Liver (tissue), 9 donors: ENCODE measurements around the gene SNCA. TPM values are rescaled to one million over a fixed set of nuclear protein-coding genes. Genes with fewer than 3 reads are reported as not detected.

Source experiments
- DNase-seq: peaks from one replicate; pipeline ENCODE4 v3.0.0-alpha.2; 2017; ENCODE audit warnings: low spot score
- H3K27ac ChIP-seq, 2 donors: one replicate each; pipeline ENCODE4 v1.7.0; 2013; ENCODE audit warnings: inconsistent platforms in 2 of 2, low read length in 2 of 2, control low read depth in 1 of 2, low read depth in 1 of 2, mild to moderate bottlenecking in 1 of 2
- H3K27me3 ChIP-seq, 4 donors: one replicate each; pipeline versions ENCODE4 v1.6.1 to v1.7.0; 2013; ENCODE audit warnings: low read length in 3 of 4, inconsistent platforms in 1 of 4, mild to moderate bottlenecking in 1 of 4, moderate library complexity in 1 of 4; ENCODE audit not compliant: control insufficient read depth in 4 of 4, insufficient read depth in 4 of 4
- H3K36me3 ChIP-seq, 4 donors: one replicate each; pipeline versions ENCODE4 v1.6.1 to v1.7.0; 2013; ENCODE audit warnings: low read length in 3 of 4, mild to moderate bottlenecking in 3 of 4, low read depth in 1 of 4, moderate library complexity in 1 of 4; ENCODE audit not compliant: control insufficient read depth in 4 of 4, insufficient read depth in 3 of 4
- H3K4me1 ChIP-seq, 4 donors: one replicate each; pipeline versions ENCODE4 v1.6.1 to v1.7.0; 2013; ENCODE audit warnings: low read length in 3 of 4, mild to moderate bottlenecking in 3 of 4, moderate library complexity in 1 of 4; ENCODE audit not compliant: control insufficient read depth in 4 of 4, insufficient read depth in 4 of 4
- H3K4me3 ChIP-seq, 3 donors: one replicate each; pipeline versions ENCODE4 v1.6.1 to v1.7.0; 2013; ENCODE audit warnings: low read length in 3 of 3, control low read depth in 1 of 3, low read depth in 1 of 3, mild to moderate bottlenecking in 1 of 3
- H3K9ac ChIP-seq, 2 donors: one replicate each; pipeline ENCODE4 v1.7.0; 2013; ENCODE audit warnings: low read length in 2 of 2, mild to moderate bottlenecking in 2 of 2, moderate library complexity in 2 of 2, control low read depth in 1 of 2, low read depth in 1 of 2
- H3K9me3 ChIP-seq, 4 donors: one replicate each; pipeline versions ENCODE4 v1.6.1 to v1.7.0; 2013; ENCODE audit warnings: low read length in 3 of 4; ENCODE audit not compliant: control insufficient read depth in 4 of 4
- EGR1 ChIP-seq, 2 donors: IDR thresholded peaks; 2 replicates each; pipeline ENCODE4 v1.6.1; 2016 to 2018; ENCODE audit warnings: antibody characterized with exemption in 2 of 2, low read depth in 2 of 2
- GABPA ChIP-seq, 2 donors: IDR thresholded peaks in 1 of 2; conservative IDR thresholded peaks in 1 of 2; 2 replicates each; pipeline ENCODE4 v1.6.1; 2016; ENCODE audit warnings: antibody characterized with exemption in 2 of 2, mild to moderate bottlenecking in 1 of 2, moderate library complexity in 1 of 2
- HNF4A ChIP-seq, 2 donors: conservative IDR thresholded peaks; 2 replicates each; pipeline ENCODE4 v1.6.1; 2016; ENCODE audit warnings: antibody characterized with exemption in 2 of 2, mild to moderate bottlenecking in 2 of 2
- HNF4G ChIP-seq: IDR thresholded peaks from 2 replicates; pipeline ENCODE4 v1.6.1; 2016; ENCODE audit warnings: antibody characterized with exemption
- NR2F2 ChIP-seq: IDR thresholded peaks from 2 replicates; pipeline ENCODE4 v1.6.1; 2016; ENCODE audit warnings: antibody characterized with exemption
- RAD21 ChIP-seq, 2 donors: IDR thresholded peaks; 2 replicates each; pipeline ENCODE4 v1.6.1; 2016; ENCODE audit warnings: antibody characterized with exemption in 2 of 2, mild to moderate bottlenecking in 2 of 2
- REST ChIP-seq: IDR thresholded peaks from 2 replicates; pipeline ENCODE4 v1.6.1; 2016; ENCODE audit warnings: antibody characterized with exemption, mild to moderate bottlenecking
- RXRA ChIP-seq, 2 donors: IDR thresholded peaks; 2 replicates each; pipeline ENCODE4 v1.6.1; 2017 to 2018; ENCODE audit warnings: antibody characterized with exemption in 2 of 2, mild to moderate bottlenecking in 1 of 2
- TAF1 ChIP-seq: conservative IDR thresholded peaks from 2 replicates; pipeline ENCODE4 v1.6.1; 2016; ENCODE audit warnings: antibody characterized with exemption, mild to moderate bottlenecking
- YY1 ChIP-seq: IDR thresholded peaks from 2 replicates; pipeline ENCODE4 v1.6.1; 2016; ENCODE audit warnings: antibody characterized with exemption, mild to moderate bottlenecking
- ZBTB33 ChIP-seq: IDR thresholded peaks from 2 replicates; pipeline ENCODE4 v1.6.1; 2016; ENCODE audit warnings: antibody characterized with exemption
- WGBS: extraction: QIAGEN DNeasy Blood & Tissue Kit; methylation state at CpG from one replicate; pipeline ENCODE4 v1.1.7; 2013; 5-methylcytosine and 5-hydroxymethylcytosine counted together
- polyA plus RNA-seq, 2 donors: library from polyadenylated mRNA; stranded (reverse) in 1 of 2; unstranded in 1 of 2; fragments of 200-250 nt in 1 of 2; fragments of >200 nt in 1 of 2; fragmentation: Nextera tagmentation in 1 of 2; extraction: Ambion mirVana in 1 of 2; gene quantifications; one replicate each; pipeline versions ENCODE4 v1.2.1 to v1.2.3, GENCODE V29; 2013 to 2015
- total RNA-seq, 2 donors: library from RNA; depleted of rRNA; stranded (reverse); fragments of >200 nt; gene quantifications; one replicate each; pipeline ENCODE4 v1.2.3, GENCODE V29; 2014
- TF ChIP-seq, protein P1 (sequence below): IDR thresholded peaks from 2 replicates; pipeline ENCODE4 v1.6.1; 2016; ENCODE audit warnings: antibody characterized with exemption
- donor health status: healthy.
- donor health status: healthy.
- donor health status: healthy.
- donor health status: healthy.
- donor health status: healthy.

SNCA gene
- total and polyA plus RNA-seq, 4 donors: 0.44 to 292 (median 0.70) TPM

GRCh38 chr4:89821612-89822011 is 15.3 kb downstream of the SNCA start:
- H3K9ac ChIP-seq: no peak overlapping the region

GRCh38 chr4:89820010-89820409 is 17.0 kb downstream of the SNCA start:
- Histone ChIP-seq H3K27me3 (peaks cover 0 to 3% (median 0%) of the 10 kb centered on the region in 4 donors), H3K4me3 (no peak overlapping the region), H3K9me3 (no peaks in the 10 kb centered on the region), H3K27ac (no peak overlapping the region), H3K9ac (no peak overlapping the region), H3K4me1 (no peaks in the 10 kb centered on the region), H3K36me3 (no peaks in the 10 kb centered on the region)
- WGBS: 85% methylated on average over 3 of the region's 3 CpGs
- DNase-seq: no peak
- TF ChIP-seq RXRA (IDR thresholded peaks at IDR 0.05): no peak

More at GRCh38 chr4:89821612-89822011, 15.3 kb downstream of the SNCA start:
- 45% methylated on average over 1 of the region's 1 CpG for WGBS
- no peaks in the 10 kb centered on the region for H3K4me1 ChIP-seq
- H3K4me3 ChIP-seq: no peak overlapping the region
- no peaks in the 10 kb centered on the region for H3K9me3 ChIP-seq
- no peak for TF ChIP-seq HNF4G
- TF ChIP-seq YY1: no peak
- no peak for TF ChIP-seq ZBTB33
- TF ChIP-seq GABPA (IDR thresholded peaks at IDR 0.05 in 1 of 2, conservative IDR thresholded peaks at IDR 0.05 in 1 of 2): no peak
- no peak for TF ChIP-seq RAD21 (IDR thresholded peaks at IDR 0.05)
- H3K27ac ChIP-seq: no peak overlapping the region
- H3K36me3 ChIP-seq: no peaks in the 10 kb centered on the region
- no peak for DNase-seq
- H3K27me3 ChIP-seq: peaks cover 0 to 2% (median 0%) of the 10 kb centered on the region in 4 donors

- WGBS: 84% methylated on average over 3 of the region's 3 CpGs
- Histone ChIP-seq H3K27ac (no peak overlapping the region), H3K9ac (no peak overlapping the region)
Measured at GRCh38 chr4:89814362-89814761, 22.6 kb downstream of the SNCA start.

More at GRCh38 chr4:89814362-89814761, 22.6 kb downstream of the SNCA start:
- TF ChIP-seq RXRA (IDR thresholded peaks at IDR 0.05) (no peak), NR2F2 (no peak), TAF1 (no peak), REST (no peak), ZBTB33 (no peak), RAD21 (IDR thresholded peaks at IDR 0.05) (no peak), EGR1 (IDR thresholded peaks at IDR 0.05; ENCODE audit: low read depth in 2 of 2) (no peak), HNF4G (no peak), HNF4A (conservative IDR thresholded peaks at IDR 0.05) (no peak)
- TF ChIP-seq, protein P1, sequence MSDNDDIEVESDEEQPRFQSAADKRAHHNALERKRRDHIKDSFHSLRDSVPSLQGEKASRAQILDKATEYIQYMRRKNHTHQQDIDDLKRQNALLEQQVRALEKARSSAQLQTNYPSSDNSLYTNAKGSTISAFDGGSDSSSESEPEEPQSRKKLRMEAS: no peak
- no peaks in the 10 kb centered on the region for H3K36me3 ChIP-seq
- no peak for DNase-seq
- no peak overlapping the region for H3K4me3 ChIP-seq
- peaks cover 0 to 3% (median 0%) of the 10 kb centered on the region in 4 donors for H3K27me3 ChIP-seq
- no peaks in the 10 kb centered on the region for H3K9me3 ChIP-seq
- H3K4me1 ChIP-seq: no peaks in the 10 kb centered on the region
